HCEC 1CT (cell line): ENCODE data around the gene PLVAP.

Experiments used
- DNase-seq: peaks from one replicate; pipeline ENCODE4 v3.0.0-alpha.2; 2017

PLVAP gene

DNA sequence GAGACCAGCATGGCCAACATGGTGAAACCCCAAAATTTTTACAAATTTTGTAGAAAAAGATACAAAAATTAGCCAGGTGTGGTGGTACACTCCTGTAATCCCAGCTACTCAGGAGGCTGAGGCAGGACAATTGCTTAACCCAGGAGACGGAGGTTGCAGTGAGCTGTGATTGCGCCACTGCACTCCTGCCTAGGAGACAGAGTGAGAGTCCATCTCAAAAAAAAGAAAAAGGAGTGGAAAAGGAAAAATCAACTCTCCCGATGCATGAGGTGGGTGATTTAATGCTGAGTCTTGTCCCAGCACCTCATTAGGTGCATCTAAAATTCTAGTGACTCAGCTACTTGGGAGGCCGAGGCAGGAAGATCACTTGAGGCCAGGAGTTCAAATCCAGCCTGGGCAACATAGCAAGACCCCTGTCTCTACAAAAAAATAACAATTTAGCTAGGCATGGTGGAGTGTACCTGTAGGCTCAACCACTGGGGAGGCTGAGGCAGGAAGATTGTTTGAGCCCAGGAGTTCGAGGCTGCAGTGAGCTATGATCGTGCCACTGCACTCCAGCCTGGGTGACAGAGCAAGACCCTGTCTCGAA, 20.0 kb downstream of the PLVAP start:
- DNase-seq = no peak

DNA sequence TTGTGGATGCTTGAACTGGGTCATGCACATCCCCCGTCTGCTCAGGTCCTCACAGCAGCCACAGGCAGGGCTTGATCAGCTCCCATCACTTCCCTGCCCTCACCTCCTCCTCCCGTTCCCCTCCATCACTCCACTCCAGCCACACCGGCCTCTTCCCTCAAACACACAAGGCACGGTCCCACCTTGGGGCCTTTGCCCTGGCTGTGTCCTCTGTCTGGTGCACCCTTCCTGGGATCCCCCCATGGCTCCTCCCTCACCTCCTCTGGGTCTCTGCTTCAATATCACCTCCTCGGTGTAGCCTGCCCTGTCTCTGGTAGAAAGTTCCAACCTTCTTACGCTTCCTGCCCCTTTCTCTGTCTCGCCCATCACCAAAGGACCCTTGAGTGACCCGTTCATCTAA, 23.8 kb downstream of the PLVAP start:
- DNase-seq = no peak

DNA sequence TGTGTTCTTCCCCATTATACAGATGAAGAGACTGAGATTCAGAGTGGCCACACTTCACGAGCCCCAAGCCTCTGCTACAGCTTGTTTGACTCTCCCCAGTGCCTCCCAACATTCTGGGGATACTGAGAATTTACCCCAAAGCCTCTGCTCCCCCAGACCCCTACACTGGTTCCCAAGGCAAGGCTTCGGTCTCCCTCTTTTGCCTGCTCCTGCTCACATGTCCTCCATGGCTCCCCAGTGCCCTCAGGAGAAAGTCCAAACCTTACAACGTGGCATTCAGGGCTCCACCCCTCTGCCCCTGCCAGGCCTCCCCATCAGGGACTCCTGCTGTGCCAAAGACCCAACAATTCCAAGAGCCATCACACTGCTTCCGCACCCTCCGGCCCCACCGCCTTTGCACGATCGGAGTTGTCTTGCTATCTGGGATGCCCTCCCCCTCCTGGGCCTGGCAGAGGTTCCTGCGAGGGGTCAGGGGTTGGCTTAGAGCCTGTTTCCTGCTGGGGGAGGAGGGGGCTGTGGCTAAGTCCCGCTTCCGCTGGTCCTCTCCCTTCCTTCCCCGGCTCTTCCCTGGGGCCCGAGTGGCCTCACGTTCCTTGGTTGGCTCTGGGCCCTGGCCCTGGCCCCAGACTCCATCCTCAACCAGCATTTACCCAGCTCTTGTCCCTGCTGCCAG, 24.4 kb downstream of the PLVAP start:
- no peak for DNase-seq

DNA sequence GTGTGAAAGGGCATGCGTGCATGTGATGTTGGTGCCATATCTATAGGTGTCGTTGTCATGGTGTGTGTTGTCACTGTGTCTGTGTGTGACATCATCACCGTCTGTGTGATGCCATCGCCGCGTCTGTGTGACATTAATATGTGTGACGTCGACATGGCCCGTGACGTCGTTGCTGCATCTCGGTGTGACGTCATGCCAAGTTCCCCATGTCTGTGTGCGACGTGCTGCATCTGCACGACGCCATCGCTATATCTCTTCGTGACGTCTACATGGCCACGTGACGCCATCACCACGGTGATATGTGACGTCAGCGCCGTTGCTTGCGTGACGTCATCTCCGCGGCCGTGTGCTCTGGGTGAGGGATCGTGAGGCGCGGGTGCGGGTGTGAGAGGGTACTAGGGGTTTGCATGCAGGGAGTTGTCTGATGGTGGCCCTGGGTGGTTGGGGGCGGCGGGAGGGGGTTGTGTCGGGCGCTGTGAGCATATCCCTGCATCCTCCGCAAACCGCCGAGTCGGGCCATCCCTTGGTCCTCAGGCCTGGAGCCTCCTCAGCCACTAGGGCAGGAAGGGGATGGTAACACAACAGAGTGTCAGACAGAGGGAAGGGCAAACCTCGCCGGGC, 25.2 kb downstream of the PLVAP start:
- DNase-seq = no peak

DNA sequence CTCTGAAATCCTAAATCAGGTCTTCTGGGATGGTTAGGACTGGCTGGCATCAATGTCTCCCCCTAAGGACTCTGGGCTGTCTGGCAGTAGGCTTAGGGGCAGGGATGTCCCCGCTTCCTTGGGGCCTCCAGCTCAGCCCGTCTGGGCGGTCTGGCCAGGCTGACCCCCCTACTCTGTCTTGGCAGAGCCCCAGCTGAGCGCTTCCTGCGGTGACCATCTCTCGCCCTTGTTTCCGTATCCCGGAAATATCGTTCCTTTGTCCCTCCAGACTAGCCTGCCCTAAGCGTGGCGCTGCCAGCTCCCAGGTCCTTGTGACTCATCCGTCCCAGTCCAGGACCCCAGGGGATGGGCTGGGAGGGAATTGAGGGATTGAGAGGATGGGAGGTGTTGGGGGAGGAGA, 28.4 kb downstream of the PLVAP start:
- peak; percentile 24 for DNase-seq

DNA sequence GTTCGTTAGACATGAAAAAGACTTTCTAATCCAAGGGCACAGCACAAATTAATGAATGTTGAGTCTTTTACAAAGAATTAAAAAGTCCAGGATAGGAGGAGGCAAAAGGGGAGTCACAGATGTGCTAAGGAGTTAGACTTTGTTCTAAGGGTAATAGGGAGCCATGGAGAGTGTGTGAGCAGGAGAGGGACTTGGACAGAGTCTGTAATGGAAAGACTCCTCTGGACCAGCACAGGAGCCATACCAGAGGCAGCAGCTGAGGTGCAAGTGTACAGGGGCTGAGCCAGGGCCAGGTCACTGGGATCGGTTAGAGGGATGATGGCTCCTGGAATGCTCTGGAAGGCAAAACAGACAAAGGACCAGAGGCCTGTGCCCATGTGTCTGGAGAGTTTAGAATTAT, 29.3 kb downstream of the PLVAP start:
- no peak for DNase-seq

DNA sequence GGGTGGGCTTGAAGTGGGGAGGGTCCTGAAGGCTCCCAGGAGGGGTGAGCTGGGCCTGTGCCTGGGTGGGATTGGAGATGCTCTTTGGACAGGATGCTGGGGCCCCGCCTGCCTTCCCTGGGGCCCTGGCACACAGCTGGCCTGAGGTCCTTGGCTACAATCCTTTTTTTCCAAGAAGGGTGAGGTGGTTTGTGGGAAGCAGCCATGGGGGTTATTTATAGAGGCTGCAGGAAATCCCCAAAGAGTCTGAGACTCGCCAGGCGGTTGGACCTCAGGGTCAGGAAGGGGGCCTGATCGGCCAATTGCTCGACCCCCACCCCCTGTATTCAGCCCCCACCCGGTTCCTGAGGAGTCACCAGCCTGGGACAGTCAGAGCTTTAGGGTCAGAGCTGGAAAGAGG, 29.8 kb downstream of the PLVAP start:
- DNase-seq = no peak

DNA sequence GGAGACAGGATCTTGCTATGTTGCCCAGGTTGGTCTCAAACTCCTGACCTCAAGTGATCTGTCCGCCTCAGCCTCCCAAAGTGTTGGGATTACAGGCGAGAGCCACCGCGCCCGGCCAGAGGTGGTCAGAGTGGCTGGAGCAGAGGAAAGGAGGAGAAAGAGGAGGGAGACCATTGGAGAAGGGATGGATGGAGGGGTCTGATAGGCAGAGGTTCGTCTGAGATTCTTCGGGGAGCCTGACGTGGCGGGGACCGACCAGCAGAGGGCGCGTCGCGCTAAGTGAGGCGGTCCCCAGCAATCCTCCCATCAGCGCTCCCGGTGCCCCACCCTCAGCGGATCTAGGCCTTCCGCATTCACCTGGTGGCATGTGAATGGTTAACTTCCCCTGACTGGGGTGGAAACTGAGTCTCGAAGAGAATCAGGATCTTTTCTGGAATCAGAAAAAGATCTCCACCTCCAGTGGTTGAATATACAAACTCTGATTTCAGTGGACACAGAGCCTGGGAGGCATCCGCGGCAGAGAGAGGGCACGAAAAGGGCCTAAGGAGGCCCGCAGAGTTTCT, 31.0 kb downstream of the PLVAP start:
- DNase-seq = peak; percentile 43

DNA sequence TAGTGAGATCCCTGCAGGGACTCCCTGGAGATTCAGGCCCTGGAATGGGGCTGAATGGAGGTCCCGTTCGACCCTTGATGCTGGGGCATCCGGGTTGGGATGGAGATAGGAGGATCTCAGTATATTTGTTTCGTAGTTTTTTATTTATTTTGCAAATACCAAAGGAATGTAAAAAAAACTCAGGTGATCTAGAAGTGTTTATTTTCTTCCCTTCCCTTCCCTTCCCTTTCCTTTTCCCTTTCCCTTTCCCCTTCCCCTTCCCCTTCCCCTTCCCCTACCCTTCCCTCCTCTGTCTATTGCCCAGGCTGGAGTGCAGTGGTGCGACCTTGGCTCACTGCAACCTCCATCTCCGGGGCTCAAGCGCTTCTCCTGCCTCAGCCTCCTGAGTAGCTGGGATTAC, 35.3 kb downstream of the PLVAP start:
- DNase-seq = no peak

DNA sequence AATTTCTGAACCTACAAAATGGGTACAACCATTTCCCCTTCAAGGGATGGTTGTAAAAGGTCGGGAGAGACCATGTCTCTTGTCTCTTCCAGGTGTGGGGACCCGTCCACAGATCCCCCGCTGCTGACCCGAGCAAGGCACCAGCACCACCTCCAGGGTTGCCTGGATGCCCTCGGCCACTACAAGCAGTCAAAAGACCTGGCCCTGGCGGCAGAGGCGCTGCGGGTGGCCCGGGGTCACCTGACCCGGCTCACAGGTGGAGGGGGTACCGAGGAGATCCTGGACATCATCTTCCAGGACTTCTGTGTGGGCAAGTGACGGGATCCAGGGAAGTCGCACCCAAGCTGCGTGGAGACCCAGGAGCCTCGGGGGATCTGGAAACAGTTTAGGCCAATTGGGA, 35.8 kb downstream of the PLVAP start:
- DNase-seq = no peak

DNA sequence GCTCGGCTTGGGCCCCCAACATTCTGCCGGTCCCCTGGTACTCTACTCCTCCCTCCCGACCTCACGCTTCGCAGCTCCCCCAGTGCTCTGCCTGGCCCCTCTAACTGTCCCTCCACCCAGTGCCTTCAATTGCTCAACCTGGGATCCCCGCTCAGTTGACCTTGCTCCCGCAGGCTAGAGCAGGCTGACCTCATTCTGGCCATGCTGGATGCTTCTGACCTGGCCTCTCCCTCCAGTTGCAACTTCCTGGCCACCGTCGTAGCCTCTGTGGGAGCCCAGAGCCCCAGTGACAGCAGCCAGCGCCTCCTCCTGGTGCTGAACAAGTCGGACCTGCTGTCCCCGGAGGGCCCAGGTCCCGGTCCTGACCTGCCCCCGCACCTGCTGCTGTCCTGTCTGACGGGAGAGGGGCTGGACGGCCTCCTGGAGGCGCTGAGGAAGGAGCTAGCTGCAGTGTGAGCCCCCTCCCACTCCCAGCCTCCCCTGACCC, 36.2 kb downstream of the PLVAP start:
- DNase-seq = no peak

DNA sequence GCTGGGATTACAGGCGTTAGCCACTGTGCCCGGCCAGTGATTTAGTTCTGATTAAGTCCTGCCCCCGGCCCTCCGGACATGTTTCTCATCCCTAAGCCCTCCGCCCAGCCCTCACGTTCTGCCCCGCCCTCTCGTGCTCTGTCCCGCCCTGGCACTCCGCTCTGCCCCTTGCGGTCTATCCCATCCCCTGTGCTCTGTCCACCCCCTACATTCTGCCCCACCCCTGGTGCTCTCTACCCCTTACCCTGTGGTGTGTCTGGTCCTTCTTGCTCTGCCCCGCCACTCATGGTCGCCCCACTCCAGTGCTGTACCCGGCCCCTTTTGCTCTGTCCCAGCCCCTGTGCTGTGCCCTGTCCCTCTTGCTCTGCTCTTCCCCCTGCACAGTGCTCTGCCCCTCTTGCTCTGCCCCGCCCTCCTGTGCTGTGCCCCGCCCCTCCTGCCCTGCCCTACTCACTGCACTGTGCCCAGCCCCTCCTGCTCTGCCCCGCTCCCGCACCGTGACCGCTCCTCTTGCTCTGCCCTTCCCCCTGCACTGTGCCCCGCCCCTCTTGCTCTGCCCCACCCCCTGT, 36.8 kb downstream of the PLVAP start:
- DNase-seq = no peak

DNA sequence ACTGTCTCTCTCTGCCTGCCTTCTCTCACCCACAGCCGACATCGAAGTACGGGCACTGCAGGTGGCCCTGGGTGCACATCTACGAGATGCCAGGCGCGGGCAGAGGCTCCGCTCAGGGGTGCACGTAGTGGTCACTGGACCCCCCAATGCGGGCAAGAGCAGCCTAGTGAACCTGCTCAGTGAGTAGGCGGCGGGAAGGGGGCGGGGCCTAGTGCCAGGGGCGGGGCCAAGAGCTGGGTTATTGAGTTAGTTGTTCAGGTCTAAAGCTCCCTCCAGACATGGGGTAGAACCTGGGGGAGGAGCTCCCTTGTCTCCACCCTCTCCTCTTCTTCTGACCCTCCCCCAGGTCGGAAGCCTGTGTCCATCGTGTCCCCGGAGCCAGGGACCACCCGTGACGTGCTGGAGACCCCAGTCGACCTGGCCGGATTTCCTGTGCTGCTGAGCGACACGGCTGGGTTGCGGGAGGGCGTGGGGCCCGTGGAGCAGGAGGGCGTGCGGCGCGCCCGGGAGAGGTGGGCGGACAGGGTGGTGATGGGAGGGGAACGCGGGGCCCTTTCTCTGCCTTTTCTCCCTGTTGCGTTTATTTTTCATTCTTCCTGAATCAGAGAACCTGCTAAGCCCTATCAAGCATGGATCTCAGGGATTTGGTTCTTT, 37.9 kb downstream of the PLVAP start:
- DNase-seq = no peak

DNA sequence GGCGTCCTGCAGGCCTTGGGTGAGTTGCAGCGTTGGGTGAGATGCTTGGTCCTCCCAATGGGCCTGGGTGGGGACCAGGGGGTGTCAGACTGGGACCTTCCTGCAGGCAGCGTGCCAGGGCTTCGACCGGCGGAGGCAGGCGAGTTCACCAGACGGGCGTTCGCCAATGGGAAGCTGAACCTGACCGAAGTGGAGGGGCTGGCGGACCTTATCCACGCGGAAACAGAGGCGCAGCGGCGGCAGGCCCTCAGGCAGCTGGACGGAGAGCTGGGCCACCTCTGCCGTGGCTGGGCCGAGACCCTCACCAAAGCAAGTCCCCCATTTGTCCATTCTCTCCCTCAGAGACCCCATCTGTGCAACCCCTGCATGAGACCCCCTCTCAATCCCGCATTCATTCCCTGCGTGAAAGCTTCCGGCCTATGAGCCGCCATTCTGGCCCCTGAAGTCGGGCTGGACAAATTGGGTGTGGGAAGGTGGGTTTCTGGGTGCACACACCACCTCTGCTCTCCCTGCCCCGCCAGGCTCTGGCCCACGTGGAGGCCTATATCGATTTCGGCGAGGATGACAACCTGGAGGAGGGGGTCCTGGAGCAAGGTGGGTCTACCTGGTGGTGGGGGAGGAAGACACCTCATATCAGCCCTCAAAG, 38.6 kb downstream of the PLVAP start:
- DNase-seq = no peak

DNA sequence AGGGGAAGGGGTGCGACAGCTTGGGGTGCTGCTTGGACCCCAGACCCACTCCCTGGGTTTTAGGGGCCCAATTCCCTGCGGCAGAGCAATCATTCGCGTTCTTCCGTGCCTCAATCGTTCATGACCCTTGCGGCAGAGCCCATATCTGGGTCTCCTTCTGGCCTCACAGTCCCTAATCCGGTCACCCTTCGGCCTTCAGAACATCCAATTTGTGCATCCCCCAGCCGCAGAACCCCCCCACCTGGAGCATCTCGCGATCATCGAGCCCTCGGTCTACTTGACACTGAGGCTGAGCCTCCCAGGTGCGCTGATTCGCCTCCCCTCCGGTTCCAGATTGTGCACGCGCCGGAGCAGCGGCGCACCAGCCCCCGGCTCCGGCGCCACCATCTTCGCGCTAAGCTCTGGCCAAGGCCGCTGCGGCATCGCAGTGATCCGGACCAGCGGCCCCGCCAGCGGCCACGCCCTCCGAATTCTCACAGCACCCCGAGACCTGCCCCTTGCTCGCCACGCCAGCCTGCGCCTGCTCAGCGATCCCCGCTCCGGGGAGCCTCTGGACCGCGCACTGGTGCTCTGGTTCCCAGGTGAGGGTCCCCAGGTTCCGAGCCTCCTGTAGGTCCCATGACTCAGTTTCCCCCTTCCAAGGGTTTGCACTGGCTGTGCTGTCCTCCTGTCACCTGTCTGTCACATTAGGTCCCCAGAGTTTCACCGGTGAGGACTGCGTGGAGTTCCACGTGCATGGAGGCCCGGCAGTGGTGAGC, 39.3 kb downstream of the PLVAP start:
- DNase-seq = no peak

DNA sequence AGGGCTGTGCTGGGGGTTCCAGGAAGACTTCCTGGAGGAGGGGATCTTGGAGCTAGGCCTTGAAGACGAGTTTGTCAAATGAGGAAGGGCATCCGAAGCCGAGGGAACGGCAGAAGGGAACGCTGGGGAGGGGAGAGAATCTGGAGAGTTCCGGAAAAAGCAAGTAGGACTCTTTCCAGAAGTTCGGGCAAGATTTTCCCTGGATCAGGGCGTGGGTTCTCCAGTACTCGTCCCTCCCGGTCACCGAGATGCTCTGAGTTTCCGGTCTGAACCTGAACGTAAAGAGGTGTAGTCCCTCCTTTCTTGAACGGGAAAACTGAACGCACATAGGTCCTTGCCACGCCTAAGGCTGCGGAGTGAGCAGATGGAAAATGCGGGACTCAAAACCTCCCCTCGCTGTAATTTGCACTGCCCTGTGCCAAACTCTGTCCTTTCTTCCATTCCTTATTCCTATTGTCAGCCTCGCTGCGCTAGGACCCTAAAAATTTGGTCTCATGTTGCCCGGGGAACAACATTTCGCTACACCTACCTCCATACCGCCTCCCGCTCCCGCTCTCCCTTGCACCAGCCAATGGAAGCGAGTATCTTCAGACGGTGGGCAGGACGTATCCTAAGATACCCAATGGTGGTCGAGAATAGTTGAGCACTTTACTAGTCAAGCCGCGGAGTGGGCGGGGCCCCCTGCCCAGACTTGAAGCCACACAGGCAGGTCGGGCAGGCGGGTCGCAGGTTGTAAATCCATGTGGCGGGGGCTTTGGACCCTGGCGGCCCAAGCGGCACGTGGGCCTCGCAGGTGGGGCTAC, 40.1 kb downstream of the PLVAP start, which contains the start of gene GTPBP3:
GTPBP3 (plus strand) TSS at position 682 of the 803 bp plus-strand sequence; CDS start at position 741, 59 bp downstream.
- DNase-seq = peak; percentile 100

DNA sequence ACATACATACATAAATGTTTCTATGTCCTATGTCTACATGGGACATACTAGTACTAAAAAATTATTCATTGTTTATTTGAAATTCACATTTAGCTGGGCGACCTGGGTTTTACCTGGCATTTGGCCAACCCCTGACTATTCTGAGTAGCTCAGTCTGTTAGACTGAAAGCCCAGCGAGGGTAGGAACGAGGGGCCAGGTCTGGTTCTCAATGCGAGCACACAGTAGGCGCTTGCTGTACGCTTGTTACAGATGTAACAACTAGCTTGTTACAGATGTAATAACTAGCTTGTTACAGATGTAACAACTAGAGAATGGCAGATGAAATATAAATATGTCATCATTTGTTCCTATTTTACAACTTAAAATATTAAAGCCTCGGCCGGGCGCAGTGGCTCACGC, 41.6 kb downstream of the PLVAP start:
- no peak for DNase-seq

DNA sequence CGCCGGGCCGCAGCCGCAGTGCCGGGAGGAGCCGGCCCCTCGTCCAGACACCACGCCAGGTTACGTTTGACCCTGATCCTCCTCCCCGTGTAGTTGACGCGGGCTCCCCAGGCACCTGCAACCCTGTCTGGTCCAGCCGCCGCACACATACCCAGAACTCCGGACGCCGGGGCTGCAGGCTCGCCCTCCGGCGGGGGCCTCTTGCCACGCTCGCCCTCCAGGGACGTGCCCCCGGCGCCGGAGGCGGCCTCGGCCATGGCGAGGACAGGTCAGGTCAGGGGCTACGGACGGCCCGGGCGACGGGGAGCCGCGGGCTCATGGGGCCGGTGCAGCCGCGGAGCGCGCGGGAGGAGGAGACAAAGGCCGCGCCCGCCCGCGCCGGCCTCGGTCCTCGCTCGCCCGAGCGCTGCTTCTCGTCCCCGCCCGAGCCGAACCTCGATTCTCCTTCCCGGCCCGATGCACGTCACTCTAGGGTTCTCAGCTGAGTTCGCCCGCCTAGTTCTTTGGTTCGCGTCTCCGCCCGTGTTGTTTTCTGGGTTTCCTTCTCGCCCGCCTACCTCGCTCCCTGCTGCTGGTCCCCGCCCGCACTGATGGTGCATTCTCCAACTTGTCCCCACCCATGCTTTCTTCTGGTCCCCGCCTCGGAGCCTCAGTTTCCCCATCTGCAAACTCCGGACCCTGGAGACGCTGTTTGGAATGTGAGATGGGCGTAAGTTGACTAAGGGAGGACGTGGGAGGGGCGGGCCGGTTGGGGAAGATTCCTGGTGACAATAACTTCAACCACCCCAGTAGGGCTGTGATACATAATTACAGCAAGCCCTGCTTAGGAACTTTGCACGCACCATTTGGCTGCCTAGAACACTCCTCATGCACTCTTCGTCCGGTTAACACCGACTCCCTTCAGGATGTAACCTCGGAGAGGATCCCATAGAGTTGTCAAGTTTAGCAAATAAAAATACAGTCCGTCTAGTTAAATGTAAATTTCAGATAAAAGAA, 42.4 kb downstream of the PLVAP start, which contains the start of gene ANO8:
ANO8 (minus strand) TSS at position 442 of the 996 bp plus-strand sequence; CDS start at position 257, 185 bp downstream.
- peak; percentile 97 for DNase-seq
